Hypothalamus (tissue), 51 donors: ENCODE measurements around the gene TSPAN9.

Experiments used
- DNase-seq, 51 donors: peaks; one replicate each; lab custom pipeline; 2025; lab: John Stamatoyannopoulos, UW

The TSPAN9 gene

DNA sequence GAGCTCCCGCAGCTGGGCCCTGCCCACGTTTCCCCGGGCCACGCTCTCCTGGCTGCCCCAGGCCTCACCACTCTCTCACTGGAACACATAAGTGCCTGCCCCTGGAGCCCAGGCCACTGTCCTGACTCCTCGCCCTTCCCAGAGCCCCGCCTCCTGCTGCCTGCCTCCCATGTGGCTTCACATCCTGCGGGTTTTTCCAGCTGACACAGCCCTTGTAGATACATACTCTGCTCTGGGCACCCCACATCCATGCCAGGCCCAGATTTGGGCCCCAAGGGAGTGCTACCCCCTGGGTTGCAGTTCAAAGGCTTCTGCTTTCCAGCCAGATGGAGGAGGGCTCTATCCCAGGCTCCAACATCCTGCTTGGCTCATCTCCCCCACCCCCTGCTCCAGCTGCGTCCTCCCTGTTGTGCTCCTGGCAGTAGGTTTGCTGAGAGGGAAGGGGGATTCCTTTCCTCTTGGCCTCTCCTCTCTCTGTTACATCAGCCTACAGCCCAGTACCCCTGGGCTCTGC lies 60.1 kb downstream of the TSPAN9 start:
- DNase-seq = no peak

DNA sequence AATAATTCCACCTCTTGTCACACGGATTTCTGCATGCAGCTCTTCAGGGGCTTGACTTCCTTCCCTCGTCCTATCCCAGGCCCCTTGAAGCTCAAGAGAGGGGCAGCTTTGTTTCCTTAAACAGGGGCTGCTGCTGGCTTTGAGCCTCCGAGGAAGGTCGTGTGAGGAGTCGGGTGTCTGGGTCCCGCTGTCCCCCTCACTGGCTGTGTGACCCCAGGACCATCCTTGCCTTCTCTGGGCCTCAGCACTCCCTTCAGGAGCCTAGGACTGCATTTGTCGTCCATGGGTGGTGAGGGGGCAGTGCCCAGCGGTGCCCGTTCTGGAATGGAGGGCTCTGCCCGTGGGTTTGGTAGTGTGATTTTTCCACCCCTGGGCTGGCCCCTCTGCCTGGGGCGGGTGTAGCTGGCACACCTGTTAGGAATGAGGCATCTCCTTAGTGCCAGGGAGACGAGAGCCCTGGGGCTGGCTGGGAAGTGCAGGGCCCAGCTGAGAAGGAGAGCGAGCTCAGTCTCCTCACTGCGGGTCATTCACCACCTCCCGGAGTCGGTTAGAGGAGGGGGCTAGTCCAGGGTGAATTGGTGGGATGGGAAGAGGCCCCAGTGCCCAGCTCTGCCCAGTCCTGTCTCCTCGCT lies 60.8 kb downstream of the TSPAN9 start:
- no peak for DNase-seq

DNA sequence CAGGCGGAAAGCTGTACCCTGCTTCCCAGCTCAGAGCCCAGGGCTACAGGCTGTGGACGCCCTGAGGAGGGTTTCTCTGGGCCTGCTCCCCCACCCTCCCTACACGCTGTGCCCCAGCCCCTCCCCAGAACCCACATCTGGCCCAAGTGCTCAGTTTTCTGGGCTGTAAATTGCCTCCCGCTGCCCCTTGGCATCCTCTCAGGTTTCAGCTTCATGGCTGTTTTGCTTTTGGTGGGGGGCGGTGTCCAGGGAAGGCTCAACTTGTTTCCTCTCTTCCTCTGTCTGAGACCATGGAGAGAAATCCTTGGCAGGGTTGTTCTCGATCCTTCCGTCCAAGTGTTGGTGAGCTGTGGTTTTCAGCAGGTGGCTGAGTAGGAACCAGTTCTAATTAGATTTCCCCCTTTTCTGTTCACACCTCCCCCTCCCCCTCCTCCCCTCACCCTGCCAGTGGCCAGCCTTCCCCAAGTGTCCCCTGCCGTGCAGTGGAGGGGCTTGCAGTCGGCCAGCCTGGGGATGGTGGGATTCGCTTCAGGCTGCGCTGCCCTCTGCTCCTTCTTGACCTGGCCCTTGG lies 61.8 kb downstream of the TSPAN9 start:
- no peak for DNase-seq

DNA sequence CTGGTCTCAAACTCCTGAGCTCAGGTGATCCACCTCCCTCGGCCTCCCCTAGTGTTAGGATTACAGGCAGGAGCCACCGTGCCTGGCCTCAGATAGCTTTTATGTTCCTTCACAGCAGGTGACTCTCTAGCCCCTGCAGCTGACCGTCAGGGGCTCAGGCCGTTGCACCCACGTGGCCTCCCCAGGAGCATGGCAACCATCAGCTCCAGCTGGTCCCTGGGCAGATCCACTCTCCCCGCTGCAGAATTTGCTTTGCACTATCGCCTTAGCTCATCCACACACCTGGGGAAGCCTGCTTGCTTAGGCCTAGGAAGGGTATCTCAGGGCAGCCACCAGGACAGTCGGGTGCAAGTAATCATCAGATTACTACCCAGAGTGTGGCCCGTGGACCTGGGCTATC lies 62.6 kb downstream of the TSPAN9 start:
- no peak for DNase-seq

GRCh38 chr12:3140284-3140683 lies 63.1 kb downstream of the TSPAN9 start:
- DNase-seq = no peak

GRCh38 chr12:3141339-3142321 lies 64.5 kb downstream of the TSPAN9 start:
- DNase-seq = no peak

DNA sequence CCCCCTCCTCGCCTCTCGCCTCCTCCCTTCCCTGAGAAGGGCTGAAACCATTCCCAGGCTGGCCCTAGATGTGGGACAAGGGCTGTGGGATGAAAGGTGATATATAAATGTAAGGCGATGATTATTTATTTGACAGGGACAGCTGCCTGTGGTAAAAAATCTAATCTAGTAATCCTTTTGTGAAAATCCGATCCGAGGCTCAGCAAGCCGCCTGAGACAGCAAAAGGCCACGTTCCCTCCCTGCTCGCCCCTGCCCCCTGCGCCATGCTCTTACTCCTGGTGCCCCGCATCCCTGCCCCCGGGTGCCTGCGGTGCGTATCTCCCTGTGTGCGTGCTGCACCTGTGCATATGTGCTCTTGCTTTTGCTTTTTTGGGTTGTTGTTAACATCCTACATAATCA lies 65.2 kb downstream of the TSPAN9 start:
- DNase-seq = no peak

- DNase-seq = no peak
Observed at GRCh38 chr12:3144495-3144894, 67.3 kb downstream of the TSPAN9 start.

DNA sequence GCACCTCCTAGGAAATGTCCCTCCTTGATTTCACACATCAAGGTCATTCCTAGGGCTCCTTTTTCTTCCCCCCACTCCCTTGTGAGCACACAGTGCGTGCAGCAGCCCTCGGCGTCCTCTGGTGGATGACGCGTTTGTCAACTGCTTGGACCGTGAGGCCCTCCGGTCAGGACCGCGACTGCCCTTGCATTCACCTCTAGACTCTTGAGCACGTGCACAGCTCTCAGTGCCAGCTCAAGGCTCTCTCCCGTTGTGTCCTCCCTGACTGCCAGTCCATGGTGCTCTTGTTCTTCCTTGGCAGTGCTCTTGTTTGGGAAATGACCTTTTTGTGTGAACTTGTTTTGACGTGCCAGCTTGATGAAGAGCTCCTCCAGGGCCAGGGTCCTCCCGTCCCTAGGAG lies 67.9 kb downstream of the TSPAN9 start:
- DNase-seq = no peak

- DNase-seq = no peak
Observed at GRCh38 chr12:3145546-3146310, 68.5 kb downstream of the TSPAN9 start.

GRCh38 chr12:3147260-3147659 lies 70.1 kb downstream of the TSPAN9 start:
- no peak for DNase-seq

DNA sequence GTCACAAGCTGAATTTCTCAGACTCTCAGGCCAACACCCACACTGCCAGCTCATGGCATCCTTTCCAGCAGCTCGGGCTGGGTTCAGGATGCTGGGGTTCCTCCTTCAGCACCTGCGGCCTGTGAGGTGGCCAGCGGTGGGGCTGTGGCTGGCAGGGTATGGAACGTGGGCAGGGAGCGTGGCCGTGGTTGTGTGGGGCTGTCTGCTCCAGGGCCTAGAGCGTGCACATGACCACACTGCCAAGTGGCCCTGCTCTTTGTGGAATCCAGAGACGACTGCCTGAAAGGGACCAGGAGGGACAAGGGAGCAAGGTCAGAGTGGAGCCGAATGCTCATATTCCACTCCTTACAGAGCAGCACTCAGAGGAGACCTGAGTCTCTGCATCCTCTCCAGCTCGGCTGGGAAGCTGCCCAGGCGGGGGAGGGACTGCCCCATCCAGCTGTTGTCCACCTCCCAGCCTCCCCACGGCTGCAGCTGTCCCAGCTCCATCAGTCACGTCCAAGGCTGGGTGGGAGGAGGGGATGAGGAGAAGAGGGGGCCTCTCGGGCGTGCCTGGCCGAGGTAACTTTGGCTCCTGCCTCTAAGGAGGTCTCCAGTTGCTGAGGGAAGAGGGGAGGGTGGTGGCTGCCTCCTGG lies 71.3 kb downstream of the TSPAN9 start:
- no peak for DNase-seq

GRCh38 chr12:3149515-3150307 lies 72.5 kb downstream of the TSPAN9 start:
- no peak for DNase-seq

- DNase-seq = no peak
Observed at GRCh38 chr12:3150308-3150670, 73.1 kb downstream of the TSPAN9 start.

- DNase-seq = no peak
Observed at GRCh38 chr12:3150931-3151835, 74.0 kb downstream of the TSPAN9 start.

- no peak for DNase-seq
Observed at GRCh38 chr12:3152011-3152511, 74.9 kb downstream of the TSPAN9 start.

DNA sequence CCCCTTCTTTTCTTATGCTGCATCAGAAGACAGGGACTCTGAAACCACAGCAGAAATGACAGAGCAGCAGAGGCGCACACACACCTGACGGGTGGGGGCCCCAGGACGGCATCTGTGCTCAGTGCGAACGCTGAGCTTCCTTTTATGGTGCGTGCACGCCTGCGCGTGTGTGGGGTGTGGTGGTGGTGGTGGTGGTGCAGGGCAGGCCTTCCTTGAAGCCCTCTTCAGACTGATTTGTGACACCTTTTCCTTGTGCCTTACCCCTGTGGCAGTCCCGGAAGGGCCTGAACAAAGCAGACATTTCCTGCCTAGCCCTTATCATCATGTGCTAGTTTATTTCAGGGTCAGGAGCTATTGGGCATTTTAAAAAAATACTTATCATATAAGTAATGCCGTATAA lies 75.7 kb downstream of the TSPAN9 start:
- no peak for DNase-seq

DNA sequence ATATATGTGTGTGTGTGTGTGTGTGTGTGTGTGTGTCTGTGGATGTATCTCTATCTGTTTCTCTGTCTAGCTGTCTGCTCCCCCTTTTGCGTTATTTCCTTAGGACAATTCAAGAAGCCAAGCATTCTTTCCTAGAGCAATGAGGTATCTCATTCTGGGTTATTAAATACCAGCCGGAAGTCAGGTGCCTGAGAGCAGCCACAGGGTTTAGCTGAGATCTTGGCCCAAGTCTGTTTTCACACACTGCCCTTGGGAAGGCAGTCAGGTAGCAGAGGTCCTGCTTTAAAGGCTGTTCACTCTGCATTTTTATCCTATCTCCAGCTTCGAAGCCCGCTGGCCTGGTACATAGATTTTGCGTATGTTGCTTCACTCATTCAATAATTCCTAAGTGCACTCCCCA lies 76.8 kb downstream of the TSPAN9 start:
- DNase-seq = no peak
